Gastrocnemius medialis (tissue), 4 donors: ENCODE results near the gene OR51A7.

Source experiments
- CTCF ChIP-seq, 5 experiments: fragments of 450-650 bp in 3 of 5; fragments of 200-600 bp in 2 of 5; sonication (generic) in 2 of 5; IDR thresholded peaks in 4 of 5; conservative IDR thresholded peaks in 1 of 5; 1 replicate in 4 of 5; 2 replicates in 1 of 5; pipeline ENCODE4 v1.5.1; 2016 to 2019; ENCODE audit warnings: antibody characterized with exemption in 5 of 5, mild to moderate bottlenecking in 3 of 5, moderate library complexity in 3 of 5
- POLR2A ChIP-seq, 2 donors: fragments of 450-650 bp; IDR thresholded peaks; one replicate each; pipeline ENCODE4 v1.6.1; 2017; ENCODE audit warnings: antibody characterized with exemption in 2 of 2, mild to moderate bottlenecking in 2 of 2, moderate library complexity in 2 of 2

DNA sequence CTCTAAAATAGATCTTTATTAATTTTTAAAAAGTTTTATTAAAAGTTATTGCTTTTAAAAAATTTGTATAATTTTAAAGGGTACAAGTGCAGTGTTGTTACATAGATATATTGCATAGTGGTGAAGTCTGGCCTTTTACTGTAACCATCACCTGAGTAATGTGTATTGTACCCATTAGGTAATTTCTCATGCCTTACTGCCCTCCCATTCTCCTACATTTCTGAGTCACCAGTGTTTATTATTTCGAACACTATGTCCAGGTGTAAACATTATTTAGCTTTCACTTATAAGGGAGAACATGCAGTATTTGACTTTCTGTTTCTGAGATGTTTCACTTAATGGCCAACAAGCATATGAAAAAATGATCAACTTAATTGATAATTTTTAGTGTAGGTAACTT, 18.2 kb downstream of the OR51A7 start:
- TF ChIP-seq CTCF (IDR thresholded peaks at IDR 0.05 in 4 of 5, conservative IDR thresholded peaks at IDR 0.05 in 1 of 5) (no peak), POLR2A (IDR thresholded peaks at IDR 0.05) (no peak)
